Activated naive CD4-positive, alpha-beta T cell treated with anti-CD3 and anti-CD28 coated beads, Interleukin-2, amount 50 U/mL, for 72 hours (primary cell): ENCODE results near the gene EMD. TPM values are rescaled to one million over a fixed set of nuclear protein-coding genes. Genes with fewer than 3 reads are reported as not detected.
"Not testable (repeated sequence)": the region's sequence is repeated elsewhere in the genome, so short reads cannot be mapped to it uniquely, and the experiment has no call there.

ENCODE experiments used
- ATAC-seq, 2 donors: fragments of 150-1000 bp; cut with Tn5 transposase; 2 replicates each; pipeline ENCODE4 v1.10.0; 2021; ENCODE audit warnings: mild to moderate bottlenecking in 2 of 2, moderate library complexity in 2 of 2
- DNase-seq, 2 donors: peaks; one replicate each; pipeline ENCODE4 v3.0.0; 2021 to 2022; ENCODE audit warnings: low spot score in 2 of 2
- H3K27ac Mint-ChIP-seq, 2 donors: one replicate each; pipeline ENCODE4 v1.8.0; 2022; ENCODE audit warnings: mild to moderate bottlenecking in 2 of 2, mixed read lengths in 2 of 2
- H3K36me3 Mint-ChIP-seq, 2 donors: one replicate each; pipeline ENCODE4 v1.8.0; 2022; ENCODE audit warnings: mixed read lengths in 2 of 2
- H3K9me3 Mint-ChIP-seq, 2 donors: one replicate each; pipeline ENCODE4 v1.8.0; 2022; ENCODE audit warnings: mixed read lengths in 2 of 2
- total RNA-seq, 2 donors: library from RNA; stranded (reverse); gene quantifications; one replicate each; pipeline ENCODE4 v1.2.3, GENCODE V29; 2022

The EMD gene
- total RNA-seq: 10 to 100 TPM; 79.3 to 83.0 TPM

DNA sequence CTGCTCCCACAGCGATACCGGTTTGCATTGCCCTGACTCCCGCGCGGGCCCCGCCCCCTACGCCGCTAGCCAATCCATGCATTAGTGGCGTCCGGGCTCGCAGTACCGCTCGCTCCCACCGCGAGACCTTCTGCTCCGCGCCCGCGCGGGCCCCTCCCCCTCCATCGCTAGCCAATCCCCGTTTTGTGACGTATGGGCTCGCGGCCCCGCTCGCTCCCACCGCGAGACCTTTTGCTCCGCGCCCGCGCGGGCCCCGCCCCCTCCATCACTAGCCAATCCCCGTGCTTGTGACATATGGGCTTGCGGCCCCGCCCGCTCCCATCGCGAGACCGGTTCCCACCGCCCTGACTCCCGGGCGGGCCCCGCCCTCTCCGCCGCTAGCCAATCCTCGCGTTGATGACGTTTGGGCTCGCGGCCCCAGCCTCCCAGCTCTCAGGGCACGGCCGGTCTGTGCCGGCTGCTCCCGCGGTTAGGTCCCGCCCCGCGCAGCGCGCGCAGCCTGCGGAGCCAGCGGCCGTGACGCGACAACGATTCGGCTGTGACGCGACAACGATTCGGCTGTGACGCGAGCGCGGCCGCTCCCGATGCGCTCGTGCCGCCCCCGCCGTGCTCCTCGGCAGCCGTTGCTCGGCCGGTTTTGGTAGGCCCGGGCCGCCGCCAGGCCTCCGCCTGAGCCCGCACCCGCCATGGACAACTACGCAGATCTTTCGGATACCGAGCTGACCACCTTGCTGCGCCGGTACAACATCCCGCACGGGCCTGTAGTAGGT, at the start of gene EMD:
EMD (plus strand) TSS at position 497 of the 770 bp plus-strand sequence; CDS start at position 687, 190 bp downstream.
- DNase-seq: peak; percentile 90 to 98
- H3K27ac Mint-ChIP-seq: peak within 1 kb of the TSS; percentile 91 to 97
- H3K9me3 Mint-ChIP-seq: no peaks in the 10 kb centered on the region
- peak; percentile 86 for ATAC-seq
- peaks cover 8 to 13% of the 10 kb centered on the region in 2 donors for H3K36me3 Mint-ChIP-seq

DNA sequence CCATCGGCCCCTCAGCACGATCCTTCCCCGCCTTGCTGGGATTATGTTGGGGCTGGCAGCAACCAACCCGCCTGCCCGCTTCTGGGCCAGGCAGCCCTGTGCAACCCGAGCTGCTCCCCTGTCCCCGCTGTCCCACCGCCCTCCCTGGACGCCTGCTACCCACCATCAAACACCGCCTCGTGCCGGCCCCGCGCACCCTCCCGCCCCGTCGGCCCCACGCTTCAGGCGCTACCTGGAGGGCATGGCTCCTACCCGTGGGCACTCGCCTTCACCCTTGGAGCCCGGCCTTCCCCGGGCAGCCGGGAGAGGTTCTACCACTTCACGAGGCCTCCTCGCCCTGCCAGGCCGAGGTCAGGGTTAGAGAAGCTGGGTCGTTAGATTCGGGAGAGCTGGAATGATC, 46.5 kb upstream of the EMD start:
- DNase-seq (no peak), ATAC-seq (no peak)
- no peak overlapping the region for H3K27ac Mint-ChIP-seq
- no peaks in the 10 kb centered on the region for H3K36me3 Mint-ChIP-seq
- H3K9me3 Mint-ChIP-seq: no peaks in the 10 kb centered on the region

DNA sequence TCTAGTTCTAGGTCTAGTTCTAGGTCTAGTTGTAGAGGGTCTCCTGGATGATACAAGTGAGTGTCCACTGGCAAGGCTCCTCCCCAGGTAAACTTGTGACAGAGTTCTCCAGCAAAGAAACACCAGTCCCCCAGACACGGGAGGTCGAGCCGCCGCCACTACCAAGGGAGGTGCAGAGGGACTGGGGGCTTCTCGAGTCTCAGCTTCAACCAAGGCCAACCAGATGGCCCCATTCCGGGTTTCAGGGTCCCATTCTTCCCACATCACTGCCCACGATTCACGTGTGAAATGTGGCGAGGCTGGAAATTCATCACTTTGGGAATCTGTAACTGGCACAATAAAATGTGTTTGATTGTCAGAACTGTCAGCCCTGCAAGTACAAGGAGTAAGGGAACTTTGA, 46.0 kb upstream of the EMD start:
- Mint-ChIP-seq H3K9me3 (no peaks in the 10 kb centered on the region), H3K27ac (no peak overlapping the region)
- no peak for ATAC-seq

DNA sequence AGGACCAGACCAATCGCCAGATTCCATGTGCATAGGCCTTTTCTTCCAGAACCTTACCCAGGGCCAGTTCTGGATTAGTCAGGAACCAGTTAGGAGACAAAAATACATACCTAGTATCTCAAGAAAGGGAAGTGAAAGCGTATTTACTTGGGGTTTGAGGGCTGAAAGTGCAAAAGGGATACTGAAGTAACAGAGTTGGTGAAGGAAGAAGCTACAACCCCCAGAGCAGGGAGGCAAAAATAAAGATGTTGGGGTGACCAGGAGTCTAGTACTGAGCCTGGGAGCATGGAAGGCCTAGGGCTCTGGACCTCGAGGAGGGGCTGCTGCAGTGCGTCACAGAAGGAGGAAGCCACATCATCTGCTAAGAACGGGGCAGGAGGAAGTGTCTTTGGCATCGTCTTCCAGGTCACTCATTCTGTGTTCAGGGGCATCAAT, 45.2 kb upstream of the EMD start:
- ATAC-seq: peak in 1 of 2 donors; percentile 40
- no peak for DNase-seq

More for the DNA sequence above, 46.0 kb upstream of the EMD start:
- DNase-seq: no peak
- no peaks in the 10 kb centered on the region for H3K36me3 Mint-ChIP-seq

DNA sequence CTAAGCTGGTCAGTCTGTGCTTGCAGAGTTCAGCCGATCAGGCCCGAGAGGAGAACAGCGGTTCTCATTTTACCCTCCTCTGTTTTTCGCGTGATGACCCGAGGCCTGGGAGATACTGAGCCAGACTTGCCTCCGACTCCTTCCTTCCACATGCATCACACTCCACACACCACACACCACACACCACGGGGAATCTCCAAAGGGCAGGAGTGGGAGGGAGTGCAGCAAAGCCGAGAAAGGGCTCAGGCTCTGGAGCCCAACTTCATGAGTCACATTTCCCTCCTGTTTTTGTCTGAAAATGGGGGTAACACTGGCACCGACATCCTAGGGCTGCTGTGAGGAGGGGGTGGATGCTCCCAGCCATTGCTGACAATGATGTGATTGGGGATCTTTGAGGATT, 44.6 kb upstream of the EMD start:
- DNase-seq (no peak), ATAC-seq (peak; percentile 67 to 93)
- peak overlapping the region; percentile 4 to 81 for H3K27ac Mint-ChIP-seq
- no peaks in the 10 kb centered on the region for H3K36me3 Mint-ChIP-seq
- no peaks in the 10 kb centered on the region for H3K9me3 Mint-ChIP-seq

More for the DNA sequence above, 45.2 kb upstream of the EMD start:
- Mint-ChIP-seq H3K36me3 (no peaks in the 10 kb centered on the region), H3K27ac (peak overlapping the region in 1 of 2 donors; percentile 81), H3K9me3 (no peaks in the 10 kb centered on the region)

DNA sequence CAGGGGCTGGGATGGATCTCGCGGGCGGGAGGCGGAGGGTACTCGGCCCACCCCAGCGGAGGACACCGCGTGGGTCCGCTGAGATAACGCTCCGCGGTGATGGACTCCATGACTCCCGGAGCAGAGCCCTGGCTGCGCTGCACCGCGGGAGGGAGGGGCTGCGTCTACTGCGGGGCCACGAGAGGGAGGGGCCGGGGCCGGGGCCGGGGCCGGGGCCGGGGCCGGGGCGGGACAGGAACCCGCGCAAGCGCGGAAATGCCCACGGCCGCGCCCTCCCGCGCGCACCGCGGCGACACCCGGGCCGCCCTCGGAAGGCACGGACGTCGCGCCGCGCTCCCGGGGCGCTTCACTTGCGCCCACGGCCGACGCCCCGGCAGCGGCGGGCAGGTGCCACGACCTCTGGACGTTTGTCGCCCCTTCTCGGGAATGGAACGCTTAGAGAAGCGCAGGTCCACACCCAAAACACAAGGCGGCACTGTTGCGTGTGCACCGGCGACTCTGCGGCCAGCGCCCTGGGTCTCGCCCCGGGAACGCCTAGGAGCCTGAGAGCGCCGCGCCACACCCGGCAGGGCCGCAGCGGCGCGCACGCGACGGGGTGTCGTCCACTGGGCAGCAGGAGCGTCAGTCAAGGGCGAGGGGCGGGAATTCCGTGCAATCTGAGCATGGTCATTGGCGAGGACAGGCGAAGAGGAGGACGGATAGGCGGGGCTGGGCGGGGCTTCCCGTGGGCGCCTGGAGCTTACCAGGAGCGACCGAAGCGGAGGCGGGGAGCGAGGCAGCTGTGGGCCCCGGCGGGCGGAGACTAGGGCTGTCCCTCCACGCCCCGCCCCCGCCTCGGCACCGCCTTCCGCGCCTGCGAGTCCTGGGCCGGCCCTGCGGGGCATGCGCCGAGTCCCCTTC, 37.4 kb upstream of the EMD start:
- not testable (repeated sequence) for DNase-seq, H3K36me3 Mint-ChIP-seq, H3K9me3 Mint-ChIP-seq, H3K27ac Mint-ChIP-seq
- peak; percentile 66 to 76 for ATAC-seq

DNA sequence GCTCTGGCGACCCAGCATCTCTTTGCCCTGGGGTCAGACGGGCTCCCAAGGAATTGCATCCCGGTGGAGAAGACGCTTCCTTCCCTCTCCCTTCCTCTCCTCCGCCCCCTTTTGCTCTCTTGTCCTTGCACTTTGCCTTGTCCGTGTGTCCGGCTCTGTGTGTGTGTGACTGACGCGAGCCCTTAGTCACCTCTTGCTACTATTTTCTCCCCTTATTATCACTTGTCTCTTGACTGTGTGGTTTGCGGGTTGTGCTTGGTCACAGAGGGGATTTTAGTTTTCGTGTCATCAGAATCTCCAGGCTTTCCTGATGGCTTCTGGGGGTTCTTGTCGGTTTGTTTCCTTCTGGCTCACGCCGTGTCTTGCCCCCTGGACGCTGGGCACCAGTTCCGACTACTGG, 36.0 kb upstream of the EMD start:
- peak; percentile 27 to 56 for ATAC-seq
- not testable (repeated sequence) for H3K9me3 Mint-ChIP-seq, H3K36me3 Mint-ChIP-seq, H3K27ac Mint-ChIP-seq, DNase-seq

DNA sequence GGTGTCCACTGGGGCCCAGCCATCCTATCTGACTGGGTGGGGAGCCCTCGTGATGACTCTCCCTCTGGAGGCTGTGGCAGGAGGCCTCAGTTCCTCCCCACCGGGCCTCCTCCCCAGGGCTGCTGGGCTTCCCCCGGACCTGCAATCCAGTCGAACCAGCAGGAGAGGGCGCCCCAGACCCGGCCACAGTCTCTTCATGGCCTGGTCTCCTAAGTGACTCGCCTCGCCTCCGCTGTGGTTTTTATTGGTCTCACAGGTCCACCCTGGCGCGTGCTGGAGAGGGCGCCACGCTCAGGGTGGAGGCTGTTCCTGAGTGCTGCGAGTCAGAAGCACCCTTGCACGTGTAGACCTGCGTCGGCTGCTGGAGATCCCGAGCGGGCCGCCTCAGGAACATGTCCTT, 35.5 kb upstream of the EMD start:
- not testable (repeated sequence) for H3K27ac Mint-ChIP-seq, H3K36me3 Mint-ChIP-seq, DNase-seq, H3K9me3 Mint-ChIP-seq
- peak; percentile 46 to 50 for ATAC-seq

DNA sequence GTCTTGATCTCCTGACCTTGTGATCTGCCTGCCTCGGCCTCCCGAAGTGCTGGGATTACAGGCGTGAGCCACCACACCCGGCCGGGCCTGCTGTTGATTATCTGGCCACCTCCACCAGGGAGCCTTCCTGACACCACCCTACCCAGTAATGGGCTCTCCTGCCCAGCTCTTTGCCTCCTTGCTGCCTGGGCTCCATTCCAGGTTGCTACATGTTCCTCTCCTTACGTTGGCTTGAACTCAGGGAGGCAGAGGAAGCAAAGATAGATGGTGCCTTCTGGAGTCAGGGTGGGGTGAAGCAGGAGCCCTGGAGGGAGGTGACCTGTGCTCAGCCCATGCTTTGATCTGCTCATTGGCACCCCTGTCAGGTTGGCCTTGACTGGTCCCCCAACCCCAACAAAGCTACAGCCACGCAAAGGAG, 31.0 kb upstream of the EMD start:
- Mint-ChIP-seq H3K36me3 (no peaks in the 10 kb centered on the region), H3K9me3 (no peaks in the 10 kb centered on the region), H3K27ac (peak overlapping the region in 1 of 2 donors; percentile 79)
- no peak for DNase-seq
- ATAC-seq: no peak

DNA sequence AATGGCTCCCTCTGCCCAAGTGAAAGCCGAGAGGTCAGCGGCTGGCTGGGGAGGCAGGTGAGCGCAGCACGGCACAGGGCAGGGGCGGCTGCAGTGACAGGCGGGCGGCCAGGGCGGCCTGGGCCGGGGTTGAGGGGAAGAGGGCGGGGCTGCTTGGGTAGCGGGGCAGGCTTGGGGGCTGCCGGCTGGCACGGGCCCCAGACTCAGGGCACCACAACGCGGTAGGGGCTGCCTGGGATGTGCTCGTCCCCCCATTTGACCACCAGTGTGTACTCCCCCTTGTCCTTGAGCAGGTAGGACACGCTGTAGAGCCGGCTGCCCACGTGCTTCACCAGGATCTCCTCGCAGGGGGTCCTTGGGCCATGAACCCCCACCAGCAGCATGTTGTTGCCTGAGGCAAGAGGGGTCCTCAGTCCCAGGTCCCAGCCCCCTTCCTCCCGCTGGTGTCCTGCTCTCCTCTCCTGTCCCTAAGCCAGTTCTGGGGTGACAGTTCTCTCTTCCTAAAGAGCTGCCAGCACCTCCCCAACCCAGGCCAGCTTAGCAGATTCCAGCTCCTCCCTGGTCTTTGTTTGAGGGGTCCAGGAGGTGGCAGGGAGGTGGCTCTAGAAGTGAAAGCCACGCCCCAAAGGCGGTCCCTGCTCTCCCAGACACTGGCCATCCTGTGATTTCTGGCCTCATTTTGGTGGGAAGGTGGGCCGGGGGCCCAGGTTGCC, 30.3 kb upstream of the EMD start:
- DNase-seq (no peak), ATAC-seq (no peak)
- peak overlapping the region; percentile 29 to 79 for H3K27ac Mint-ChIP-seq
- no peaks in the 10 kb centered on the region for H3K36me3 Mint-ChIP-seq
- H3K9me3 Mint-ChIP-seq: no peaks in the 10 kb centered on the region

DNA sequence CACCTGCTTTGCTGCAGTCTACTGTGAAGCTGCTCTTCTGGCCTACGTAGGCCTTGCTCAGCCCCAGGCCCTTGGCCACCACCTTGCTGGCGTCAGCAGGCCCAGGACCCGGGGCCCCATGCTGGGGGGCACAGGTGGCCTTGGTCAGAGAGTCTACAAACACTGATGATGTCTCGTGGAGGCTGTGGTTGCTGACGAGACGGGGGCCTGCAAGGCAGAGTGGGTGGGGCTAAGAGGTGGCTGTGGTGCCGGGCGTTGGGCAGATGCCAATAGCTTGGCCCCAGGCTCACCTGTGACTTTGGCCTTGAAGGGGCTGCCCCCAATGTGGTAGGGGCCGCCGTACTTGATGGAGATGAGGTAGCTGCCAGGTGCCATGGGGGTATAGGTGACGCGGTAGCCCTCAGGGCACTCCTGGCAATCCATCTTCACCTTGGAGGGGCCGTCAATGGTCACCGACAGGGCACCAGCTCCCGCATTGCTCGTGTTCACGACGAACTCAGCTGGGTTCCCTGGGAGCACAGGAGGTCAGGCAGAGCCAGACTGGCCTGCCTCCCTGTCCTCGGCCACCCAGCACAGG, 29.6 kb upstream of the EMD start:
- ATAC-seq: no peak

DNA sequence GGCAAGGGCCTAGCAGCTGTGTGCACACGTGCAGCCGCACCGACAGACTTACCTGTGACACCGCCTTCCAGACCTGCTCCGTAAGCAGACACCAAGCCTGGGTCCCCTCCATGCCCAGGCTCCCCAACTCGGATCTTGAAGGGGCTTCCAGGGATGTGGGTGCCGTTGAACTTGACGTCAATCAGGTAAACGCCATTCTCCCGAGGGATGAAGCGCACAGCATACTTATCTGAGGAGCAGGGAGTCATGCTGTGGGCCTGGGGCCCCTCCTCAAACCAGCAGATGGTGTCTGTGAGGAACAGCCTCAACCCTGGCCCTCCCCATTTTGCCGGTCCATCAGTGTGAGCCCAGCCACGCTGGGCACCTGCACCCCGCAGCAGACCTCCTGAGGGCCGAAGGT, 29.1 kb upstream of the EMD start:
- no peaks in the 10 kb centered on the region for H3K36me3 Mint-ChIP-seq

More for the DNA sequence above, 29.6 kb upstream of the EMD start:
- no peaks in the 10 kb centered on the region for H3K9me3 Mint-ChIP-seq
- H3K36me3 Mint-ChIP-seq: no peaks in the 10 kb centered on the region
- DNase-seq: no peak
- peak overlapping the region in 1 of 2 donors; percentile 29 for H3K27ac Mint-ChIP-seq

DNA sequence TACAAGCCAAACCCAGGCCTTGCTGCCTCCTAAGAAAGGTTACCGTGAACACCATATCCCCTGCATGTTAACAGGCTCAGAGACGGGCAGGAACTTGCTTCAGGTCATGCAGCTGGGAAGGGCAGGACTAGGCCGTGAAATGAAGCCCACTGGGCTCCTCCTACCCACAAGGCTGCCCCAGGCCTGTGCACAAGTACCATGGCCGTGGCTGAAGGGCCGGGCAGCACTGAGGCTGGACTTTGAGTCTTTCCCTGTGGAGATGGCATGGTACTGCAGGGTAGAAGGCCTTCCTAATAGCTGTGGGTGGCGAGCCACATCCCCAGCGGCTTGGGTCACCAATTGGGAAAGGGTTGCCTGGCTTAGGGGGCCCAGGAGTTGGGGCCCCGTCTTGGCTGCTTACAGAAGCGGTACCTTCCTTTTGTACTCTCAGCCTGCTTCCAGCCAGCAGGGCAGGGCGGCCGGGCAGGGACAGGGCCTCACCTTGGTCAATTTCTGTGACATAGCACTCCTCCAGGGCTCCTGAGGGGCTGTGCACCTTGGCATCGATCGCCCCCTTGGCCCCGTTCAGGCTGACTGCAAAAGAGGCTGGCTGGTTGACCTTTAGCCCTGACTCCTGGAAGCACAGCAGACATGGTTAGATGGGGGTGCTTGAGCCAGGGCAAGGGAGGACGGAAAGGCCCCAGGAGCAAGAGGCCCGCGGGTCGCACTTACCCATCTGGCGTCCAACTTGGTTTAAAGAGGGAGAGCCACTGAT, 28.5 kb upstream of the EMD start:
- no peak overlapping the region for H3K27ac Mint-ChIP-seq
- no peaks in the 10 kb centered on the region for H3K9me3 Mint-ChIP-seq
- ATAC-seq: no peak
- H3K36me3 Mint-ChIP-seq: no peaks in the 10 kb centered on the region
- DNase-seq: no peak

More for the DNA sequence above, 29.1 kb upstream of the EMD start:
- Mint-ChIP-seq H3K27ac (no peak overlapping the region), H3K9me3 (no peaks in the 10 kb centered on the region)
- DNase-seq (no peak), ATAC-seq (no peak)

DNA sequence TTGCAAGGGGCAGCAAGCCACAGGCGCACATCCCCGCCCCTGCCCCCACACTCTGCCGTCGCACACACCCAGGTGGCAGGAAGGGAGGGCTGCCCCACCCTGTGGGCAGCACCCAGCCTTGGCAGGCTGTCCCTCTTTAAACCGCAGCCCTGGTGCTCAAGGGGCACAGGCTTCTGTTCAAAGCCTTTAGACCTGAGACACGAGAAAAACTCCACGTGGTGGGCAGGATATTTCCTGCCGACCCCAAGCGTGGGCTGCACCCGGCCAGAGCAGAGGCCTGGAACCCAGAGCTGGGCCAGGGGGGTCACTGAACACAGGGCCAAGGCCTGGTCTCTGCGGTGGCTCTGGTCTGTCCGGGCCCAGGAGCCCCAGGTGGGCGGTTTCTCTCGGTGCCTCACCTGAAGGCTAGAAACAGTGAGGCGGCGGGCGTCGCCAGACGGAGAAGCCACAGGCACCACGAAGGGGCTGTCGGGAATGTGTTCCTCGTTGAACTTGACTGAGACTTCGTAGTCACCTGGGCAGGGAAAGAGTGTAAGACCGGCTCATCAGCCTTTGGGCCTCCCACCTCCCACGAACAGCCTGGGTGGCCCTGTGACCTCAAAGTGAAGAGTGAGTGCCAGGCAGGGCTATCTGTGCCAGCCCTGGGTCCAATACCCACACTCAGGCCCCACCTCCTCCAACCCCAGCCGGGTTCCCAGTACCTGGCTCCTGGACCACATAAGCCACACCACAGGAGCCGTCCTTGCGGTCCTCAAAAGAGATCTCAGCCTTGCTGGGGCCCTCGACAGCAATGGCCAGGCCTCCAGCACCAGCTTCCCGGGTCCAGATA, 27.7 kb upstream of the EMD start:
- no peak for DNase-seq
- ATAC-seq: no peak
- H3K36me3 Mint-ChIP-seq: no peaks in the 10 kb centered on the region
- H3K27ac Mint-ChIP-seq: peak overlapping the region in 1 of 2 donors; percentile 68
- no peaks in the 10 kb centered on the region for H3K9me3 Mint-ChIP-seq

DNA sequence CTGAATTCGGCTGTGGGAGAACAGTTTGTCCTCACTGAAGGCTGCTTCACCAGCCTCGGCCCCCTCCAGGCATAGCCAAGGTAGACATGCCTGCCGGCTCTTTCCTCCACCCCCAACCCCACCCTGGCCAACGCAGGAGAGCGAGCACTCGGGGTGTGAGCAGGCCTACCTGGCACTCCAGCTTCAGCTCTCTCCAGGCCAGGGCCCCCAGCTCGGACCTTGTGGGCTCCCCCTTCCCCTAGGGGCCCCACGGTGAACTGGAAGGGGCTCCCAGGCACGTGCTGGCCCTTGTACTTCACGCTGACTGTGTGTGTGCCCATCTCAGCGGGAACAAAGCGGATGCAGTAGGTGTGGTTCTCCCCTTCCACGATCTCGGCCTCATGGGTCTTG, 27.1 kb upstream of the EMD start:
- ATAC-seq (no peak), DNase-seq (no peak)
- no peaks in the 10 kb centered on the region for H3K36me3 Mint-ChIP-seq
- no peak overlapping the region for H3K27ac Mint-ChIP-seq
- H3K9me3 Mint-ChIP-seq: no peaks in the 10 kb centered on the region
